ENCODE measurements around the gene NCOR1.

NCOR1 gene

GRCh38 chr17:16074423-16074822 lies 140.9 kb downstream of the NCOR1 start:
- no peak for ATAC-seq
- TF ChIP-seq TCF4 (CRISPR knock-in tag; IDR thresholded peaks at IDR 0.05; ENCODE audit: borderline replicate concordance) (no peak), OSR1 (CRISPR knock-in tag; IDR thresholded peaks at IDR 0.05) (no peak), SNAI2 (CRISPR knock-in tag; IDR thresholded peaks at IDR 0.05) (no peak), ZFP30 (CRISPR knock-in tag; IDR thresholded peaks at IDR 0.05) (no peak), GLIS3 (CRISPR knock-in tag; IDR thresholded peaks at IDR 0.05) (no peak), CSDC2 (CRISPR knock-in tag; IDR thresholded peaks at IDR 0.05) (no peak)

- no peak for ATAC-seq
- TF ChIP-seq CSDC2 (CRISPR knock-in tag; IDR thresholded peaks at IDR 0.05), result no peak
- TF ChIP-seq TSHZ2 (CRISPR knock-in tag; IDR thresholded peaks at IDR 0.05), result no peak
- TF ChIP-seq ARNTL (CRISPR knock-in tag; IDR thresholded peaks at IDR 0.05; ENCODE audit: borderline replicate concordance, low read depth), result no peak
- TF ChIP-seq ZNF8 (CRISPR knock-in tag; IDR thresholded peaks at IDR 0.05), result no peak
- no peak for TF ChIP-seq ZNF70 (CRISPR knock-in tag; IDR thresholded peaks at IDR 0.05)
- no peak for TF ChIP-seq SNAI2 (CRISPR knock-in tag; IDR thresholded peaks at IDR 0.05)
- no peak for TF ChIP-seq ZFP30 (CRISPR knock-in tag; IDR thresholded peaks at IDR 0.05)
- TF ChIP-seq PATZ1 (CRISPR knock-in tag; IDR thresholded peaks at IDR 0.05; ENCODE audit: borderline replicate concordance), result no peak
- no peak for TF ChIP-seq ZNF565 (CRISPR knock-in tag; conservative IDR thresholded peaks at IDR 0.05; ENCODE audit: low read depth)
- no peak for TF ChIP-seq ISL1 (CRISPR knock-in tag; IDR thresholded peaks at IDR 0.05)
- no peak for TF ChIP-seq GLIS3 (CRISPR knock-in tag; IDR thresholded peaks at IDR 0.05)
- TF ChIP-seq PPARA (CRISPR knock-in tag; IDR thresholded peaks at IDR 0.05; ENCODE audit: borderline replicate concordance), result no peak
Measured at GRCh38 chr17:16073845-16074244, 141.5 kb downstream of the NCOR1 start.

GRCh38 chr17:16072031-16072430 lies 143.3 kb downstream of the NCOR1 start:
- ATAC-seq, result no peak

GRCh38 chr17:16068323-16068722 lies 147.0 kb downstream of the NCOR1 start:
- TF ChIP-seq ZNF8 (CRISPR knock-in tag; IDR thresholded peaks at IDR 0.05), result no peak
- TF ChIP-seq ZC3H10 (CRISPR knock-in tag; IDR thresholded peaks at IDR 0.05), result no peak
- TF ChIP-seq CSDC2 (CRISPR knock-in tag; IDR thresholded peaks at IDR 0.05), result no peak
- no peak for TF ChIP-seq BACH2 (CRISPR knock-in tag; IDR thresholded peaks at IDR 0.05; ENCODE audit: borderline replicate concordance)
- no peak for TF ChIP-seq RARB (CRISPR knock-in tag; IDR thresholded peaks at IDR 0.05)
- no peak for TF ChIP-seq TOX (CRISPR knock-in tag; IDR thresholded peaks at IDR 0.05; ENCODE audit: borderline replicate concordance)
- no peak for TF ChIP-seq ZNF565 (CRISPR knock-in tag; conservative IDR thresholded peaks at IDR 0.05; ENCODE audit: low read depth)
- TF ChIP-seq ISL1 (CRISPR knock-in tag; IDR thresholded peaks at IDR 0.05), result no peak
- no peak for TF ChIP-seq POU6F1 (CRISPR knock-in tag; IDR thresholded peaks at IDR 0.05; ENCODE audit: borderline replicate concordance, low read depth)
- no peak for TF ChIP-seq PPARA (CRISPR knock-in tag; IDR thresholded peaks at IDR 0.05; ENCODE audit: borderline replicate concordance)
- ATAC-seq, result no peak

More at GRCh38 chr17:16072031-16072430, 143.3 kb downstream of the NCOR1 start:
- no peak for TF ChIP-seq ZFP3 (CRISPR knock-in tag; IDR thresholded peaks at IDR 0.05)
- TF ChIP-seq TCF4 (CRISPR knock-in tag; IDR thresholded peaks at IDR 0.05; ENCODE audit: borderline replicate concordance), result no peak
- no peak for TF ChIP-seq CREB5 (CRISPR knock-in tag; IDR thresholded peaks at IDR 0.05; ENCODE audit: low read depth)
- no peak for TF ChIP-seq POU6F1 (CRISPR knock-in tag; IDR thresholded peaks at IDR 0.05; ENCODE audit: borderline replicate concordance, low read depth)
- TF ChIP-seq ZNF565 (CRISPR knock-in tag; conservative IDR thresholded peaks at IDR 0.05; ENCODE audit: low read depth), result no peak
- TF ChIP-seq ZNF70 (CRISPR knock-in tag; IDR thresholded peaks at IDR 0.05), result no peak
- TF ChIP-seq SNAI2 (CRISPR knock-in tag; IDR thresholded peaks at IDR 0.05), result no peak

Data from SK-N-SH treated with all-trans-retinoic acid at 6 μM for 48 hours (cell line).